Astrocyte (in vitro differentiated cells and primary cell): ENCODE measurements around the gene NAGLU. TPM values are rescaled to one million over a fixed set of nuclear protein-coding genes. Genes with fewer than 3 reads are reported as not detected.
A peak's percentile ranks its signal among the peaks of the same experiment; 100 is the strongest.

ENCODE experiments used
- DNase-seq: peaks from one replicate; pipeline ENCODE4 v3.0.0-alpha.2; 2010; ENCODE audit warnings: low read depth
- FAIRE-seq: peaks from 2 replicates; lab custom pipeline; 2011; peaks lifted over from hg19 to GRCh38; lab: Jason Lieb, UNC
- H2AFZ ChIP-seq: 2 replicates; pipeline ENCODE4 v1.6.0; 2012; ENCODE audit warnings: low read depth, low read length, inconsistent platforms
- H3K27ac ChIP-seq: 2 replicates; pipeline ENCODE4 v1.5.1; 2011; ENCODE audit warnings: low read depth, low read length, inconsistent platforms
- H3K27me3 ChIP-seq: 2 replicates; pipeline ENCODE4 v1.6.0; 2011; ENCODE audit warnings: low read length, inconsistent platforms; ENCODE audit not compliant: insufficient read depth
- H3K36me3 ChIP-seq: 2 replicates; pipeline ENCODE4 v1.5.1; 2011; ENCODE audit warnings: low read length, inconsistent platforms; ENCODE audit not compliant: insufficient read depth
- H3K4me1 ChIP-seq: 2 replicates; pipeline ENCODE4 v1.5.1; 2011; ENCODE audit warnings: low read length, inconsistent platforms; ENCODE audit not compliant: insufficient read depth
- H3K4me2 ChIP-seq: 2 replicates; pipeline ENCODE4 v1.6.0; 2012; ENCODE audit warnings: low read length, inconsistent platforms
- H3K4me3 ChIP-seq: 2 replicates; pipeline ENCODE4 v1.5.1; 2011; ENCODE audit warnings: low read depth, mild to moderate bottlenecking, low read length, inconsistent platforms; ENCODE audit not compliant: insufficient read depth
- H3K79me2 ChIP-seq: 2 replicates; pipeline ENCODE4 v1.6.0; 2012; ENCODE audit warnings: mild to moderate bottlenecking, low read length, inconsistent platforms; ENCODE audit not compliant: insufficient read depth
- H3K9ac ChIP-seq: 2 replicates; pipeline ENCODE4 v1.6.0; 2012; ENCODE audit warnings: mild to moderate bottlenecking, low read length, inconsistent platforms
- H3K9me3 ChIP-seq: 2 replicates; pipeline ENCODE4 v1.5.1; 2012; ENCODE audit warnings: low read depth, mild to moderate bottlenecking, low read length, inconsistent platforms; ENCODE audit not compliant: insufficient read depth
- H4K20me1 ChIP-seq: 2 replicates; pipeline ENCODE4 v1.6.0; 2012; ENCODE audit warnings: low read length, inconsistent platforms; ENCODE audit not compliant: insufficient read depth
- H3K27ac Mint-ChIP-seq: one replicate; pipeline ENCODE4 v1.8.0; 2021; ENCODE audit warnings: mild to moderate bottlenecking, mixed read lengths; ENCODE audit not compliant: unreplicated experiment
- H3K27me3 Mint-ChIP-seq: one replicate; pipeline ENCODE4 v1.8.0; 2021; ENCODE audit warnings: low read depth, mixed read lengths; ENCODE audit not compliant: unreplicated experiment
- H3K36me3 Mint-ChIP-seq: one replicate; pipeline ENCODE4 v1.8.0; 2021; ENCODE audit warnings: low read depth, mixed read lengths; ENCODE audit not compliant: unreplicated experiment
- H3K4me1 Mint-ChIP-seq: one replicate; pipeline ENCODE4 v1.8.0; 2021; ENCODE audit warnings: low read depth, mixed read lengths; ENCODE audit not compliant: unreplicated experiment
- H3K4me3 Mint-ChIP-seq: one replicate; pipeline ENCODE4 v1.8.0; 2021; ENCODE audit warnings: mild to moderate bottlenecking, moderate library complexity, mixed read lengths; ENCODE audit not compliant: unreplicated experiment
- H3K9me3 Mint-ChIP-seq: one replicate; pipeline ENCODE4 v1.8.0; 2021; ENCODE audit warnings: mild to moderate bottlenecking, mixed read lengths; ENCODE audit not compliant: unreplicated experiment
- EZH2 ChIP-seq: IDR thresholded peaks from 2 replicates; pipeline ENCODE4 v1.6.1; 2012; ENCODE audit warnings: mild to moderate bottlenecking, low read length, inconsistent platforms; ENCODE audit not compliant: insufficient read depth
- total RNA-seq: library from RNA; stranded (reverse); gene quantifications from 2 replicates; pipeline ENCODE4 v1.2.1, GENCODE V29; 2021
- TF ChIP-seq, protein P1 (sequence below): IDR thresholded peaks from 2 replicates; pipeline ENCODE4 v1.5.1; 2011; ENCODE audit warnings: low read depth, mild to moderate bottlenecking, inconsistent platforms, low read length, moderate library complexity; ENCODE audit not compliant: insufficient read depth

Gene NAGLU
- total RNA-seq, 1 donor from 2014 or later = 19.3 TPM

DNA sequence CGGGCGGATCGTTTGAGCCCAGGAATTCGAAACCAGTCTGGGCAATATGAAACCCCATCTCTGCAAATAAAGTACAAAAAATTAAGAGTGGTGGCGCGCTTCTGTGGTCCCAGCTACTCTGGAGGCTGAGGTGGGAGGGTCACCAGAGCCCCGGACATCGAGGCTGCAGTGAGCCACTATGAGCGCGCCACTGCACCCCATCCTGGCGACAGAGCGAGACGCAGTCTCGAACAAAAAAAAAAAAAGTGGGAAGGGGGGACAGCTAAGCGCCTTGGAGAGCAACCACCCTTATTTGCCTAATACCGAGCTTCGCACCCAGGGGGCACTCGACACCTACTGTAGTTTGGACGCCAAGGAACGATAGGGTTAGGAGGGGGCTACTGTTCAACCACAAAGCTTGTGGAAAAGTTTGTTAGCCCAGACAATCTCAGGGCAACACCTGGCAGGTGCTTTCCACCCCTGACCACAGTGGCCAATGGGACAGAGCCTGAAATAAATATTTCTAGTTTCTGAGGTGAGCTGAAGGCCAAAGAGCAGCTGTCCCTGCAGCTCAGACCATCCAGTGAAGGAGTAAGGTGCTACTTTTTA is 42.3 kb downstream of the NAGLU start:
- H3K27ac ChIP-seq = peak overlapping the region; percentile 77
- H3K4me3 ChIP-seq = peak overlapping the region; percentile 98
- H3K79me2 ChIP-seq = peaks cover 34% of the 10 kb centered on the region
- no peaks in the 10 kb centered on the region for H3K9me3 ChIP-seq
- H3K9me3 Mint-ChIP-seq = no peaks in the 10 kb centered on the region
- H3K9ac ChIP-seq = peak overlapping the region; percentile 96
- H3K4me1 ChIP-seq = peaks cover 13% of the 10 kb centered on the region
- peak overlapping the region; percentile 86 for H2AFZ ChIP-seq
- peaks cover 2% of the 10 kb centered on the region for H3K36me3 Mint-ChIP-seq
- H3K27me3 Mint-ChIP-seq = no peaks in the 10 kb centered on the region
- DNase-seq (peak; percentile 34), FAIRE-seq (no peak)
- peaks cover 13% of the 10 kb centered on the region for H4K20me1 ChIP-seq
- peaks cover 30% of the 10 kb centered on the region for H3K36me3 ChIP-seq
- H3K4me2 ChIP-seq = peak overlapping the region; percentile 97
- peak overlapping the region; percentile 97 for H3K4me3 Mint-ChIP-seq
- no peaks in the 10 kb centered on the region for H3K27me3 ChIP-seq
- TF ChIP-seq EZH2 = no peak
- TF ChIP-seq, protein P1, sequence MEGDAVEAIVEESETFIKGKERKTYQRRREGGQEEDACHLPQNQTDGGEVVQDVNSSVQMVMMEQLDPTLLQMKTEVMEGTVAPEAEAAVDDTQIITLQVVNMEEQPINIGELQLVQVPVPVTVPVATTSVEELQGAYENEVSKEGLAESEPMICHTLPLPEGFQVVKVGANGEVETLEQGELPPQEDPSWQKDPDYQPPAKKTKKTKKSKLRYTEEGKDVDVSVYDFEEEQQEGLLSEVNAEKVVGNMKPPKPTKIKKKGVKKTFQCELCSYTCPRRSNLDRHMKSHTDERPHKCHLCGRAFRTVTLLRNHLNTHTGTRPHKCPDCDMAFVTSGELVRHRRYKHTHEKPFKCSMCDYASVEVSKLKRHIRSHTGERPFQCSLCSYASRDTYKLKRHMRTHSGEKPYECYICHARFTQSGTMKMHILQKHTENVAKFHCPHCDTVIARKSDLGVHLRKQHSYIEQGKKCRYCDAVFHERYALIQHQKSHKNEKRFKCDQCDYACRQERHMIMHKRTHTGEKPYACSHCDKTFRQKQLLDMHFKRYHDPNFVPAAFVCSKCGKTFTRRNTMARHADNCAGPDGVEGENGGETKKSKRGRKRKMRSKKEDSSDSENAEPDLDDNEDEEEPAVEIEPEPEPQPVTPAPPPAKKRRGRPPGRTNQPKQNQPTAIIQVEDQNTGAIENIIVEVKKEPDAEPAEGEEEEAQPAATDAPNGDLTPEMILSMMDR = peak; percentile 68
- H3K27ac Mint-ChIP-seq = peak overlapping the region; percentile 97
- H3K4me1 Mint-ChIP-seq = peaks cover 4% of the 10 kb centered on the region

DNA sequence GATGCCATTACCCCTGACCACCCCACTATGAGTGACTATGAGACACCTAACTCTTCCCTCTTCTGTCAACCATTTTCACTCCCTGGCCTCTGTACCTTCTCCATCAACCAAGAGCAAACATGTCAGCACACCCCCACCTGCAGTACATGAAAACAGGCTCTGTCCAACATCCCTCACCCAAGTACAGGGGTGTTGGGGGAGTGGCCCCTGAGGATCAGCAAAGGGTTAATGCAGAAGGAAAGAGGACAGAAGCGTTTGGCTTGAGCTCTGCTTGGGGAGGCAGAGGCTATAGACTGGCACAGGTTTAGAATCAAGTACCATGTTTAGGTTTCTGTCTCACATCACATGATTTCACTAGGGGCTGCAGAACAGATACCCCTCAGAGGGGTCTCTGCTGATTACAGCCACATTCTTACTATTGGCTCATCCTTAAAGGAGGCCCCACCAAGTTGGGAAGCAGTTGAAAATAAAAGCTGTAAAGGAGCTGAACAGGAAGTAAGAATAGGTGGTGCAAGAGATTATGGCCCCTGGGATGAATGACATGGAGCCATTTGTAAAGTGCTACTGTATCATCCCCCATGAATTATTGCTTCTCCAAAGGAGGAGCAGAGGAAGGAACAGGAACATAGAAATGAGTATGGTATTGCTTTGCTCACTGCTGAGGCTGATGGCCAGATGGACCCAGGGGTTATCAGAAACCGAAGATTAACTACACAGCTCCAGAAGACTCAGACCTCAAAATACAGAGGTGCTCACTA is 43.9 kb downstream of the NAGLU start:
- H3K4me1 ChIP-seq = peaks cover 13% of the 10 kb centered on the region
- Mint-ChIP-seq H3K4me3 (peak overlapping the region; percentile 62), H3K36me3 (peaks cover 5% of the 10 kb centered on the region), H3K4me1 (peaks cover 4% of the 10 kb centered on the region), H3K27ac (peak overlapping the region; percentile 81), H3K27me3 (no peaks in the 10 kb centered on the region), H3K9me3 (no peaks in the 10 kb centered on the region)
- no peak overlapping the region for H3K27ac ChIP-seq
- no peaks in the 10 kb centered on the region for H3K9me3 ChIP-seq
- FAIRE-seq = no peak
- no peak overlapping the region for H3K4me2 ChIP-seq
- H3K9ac ChIP-seq = no peak overlapping the region
- H3K36me3 ChIP-seq = peaks cover 19% of the 10 kb centered on the region
- H3K27me3 ChIP-seq = no peaks in the 10 kb centered on the region
- peaks cover 25% of the 10 kb centered on the region for H3K79me2 ChIP-seq
- H4K20me1 ChIP-seq = peaks cover 8% of the 10 kb centered on the region
- H2AFZ ChIP-seq = no peak overlapping the region
- DNase-seq = no peak
- H3K4me3 ChIP-seq = no peak overlapping the region
- TF ChIP-seq, protein P1 = no peak
- no peak for TF ChIP-seq EZH2
